Activated naive CD8-positive, alpha-beta T cell treated with anti-CD3 and anti-CD28 coated beads, Interleukin-2, amount 10 ng/mL, durations not matched to agents 7 days and 5 days (primary cell): ENCODE results near the gene SLC44A2. TPM values are rescaled to one million over a fixed set of nuclear protein-coding genes. Genes with fewer than 3 reads are reported as not detected.
A peak's percentile ranks its signal among the peaks of the same experiment; 100 is the strongest.

Source experiments
- ATAC-seq: fragments of 150-1000 bp; cut with Tn5 transposase; one replicate; pipeline ENCODE4 v1.10.0; 2021; ENCODE audit warnings: low read depth, moderate library complexity
- POLR2A ChIA-PET: fragments of 350-600 bp; sonication (Branson Sonifier 250); formaldehyde crosslinking; loops from one replicate; lab custom pipeline; 2021; ENCODE audit warnings: antibody characterized with exemption; lab: Charles Lee
- DNase-seq: peaks from one replicate; pipeline ENCODE4 v3.0.0; 2021
- H3K27ac Mint-ChIP-seq: one replicate; pipeline ENCODE4 v1.8.0; 2022; ENCODE audit warnings: mild to moderate bottlenecking, mixed read lengths
- H3K27me3 Mint-ChIP-seq: one replicate; pipeline ENCODE4 v1.8.0; 2022; ENCODE audit warnings: mild to moderate bottlenecking, moderate library complexity, mixed read lengths
- H3K36me3 Mint-ChIP-seq: one replicate; pipeline ENCODE4 v1.8.0; 2021; ENCODE audit warnings: mild to moderate bottlenecking, mixed read lengths
- H3K4me1 Mint-ChIP-seq: one replicate; pipeline ENCODE4 v1.8.0; 2021; ENCODE audit warnings: mixed read lengths
- H3K4me3 Mint-ChIP-seq: one replicate; pipeline ENCODE4 v1.8.0; 2022; ENCODE audit warnings: mild to moderate bottlenecking, moderate library complexity, mixed read lengths
- H3K9me3 Mint-ChIP-seq: one replicate; pipeline ENCODE4 v1.8.0; 2021; ENCODE audit warnings: mixed read lengths
- total RNA-seq, 2 experiments: library from RNA; stranded (reverse); gene quantifications; one replicate each; pipeline ENCODE4 v1.2.3, GENCODE V29; 2021

The SLC44A2 gene
- total RNA-seq = 100 to 1,000 TPM; 155 to 156 TPM

DNA sequence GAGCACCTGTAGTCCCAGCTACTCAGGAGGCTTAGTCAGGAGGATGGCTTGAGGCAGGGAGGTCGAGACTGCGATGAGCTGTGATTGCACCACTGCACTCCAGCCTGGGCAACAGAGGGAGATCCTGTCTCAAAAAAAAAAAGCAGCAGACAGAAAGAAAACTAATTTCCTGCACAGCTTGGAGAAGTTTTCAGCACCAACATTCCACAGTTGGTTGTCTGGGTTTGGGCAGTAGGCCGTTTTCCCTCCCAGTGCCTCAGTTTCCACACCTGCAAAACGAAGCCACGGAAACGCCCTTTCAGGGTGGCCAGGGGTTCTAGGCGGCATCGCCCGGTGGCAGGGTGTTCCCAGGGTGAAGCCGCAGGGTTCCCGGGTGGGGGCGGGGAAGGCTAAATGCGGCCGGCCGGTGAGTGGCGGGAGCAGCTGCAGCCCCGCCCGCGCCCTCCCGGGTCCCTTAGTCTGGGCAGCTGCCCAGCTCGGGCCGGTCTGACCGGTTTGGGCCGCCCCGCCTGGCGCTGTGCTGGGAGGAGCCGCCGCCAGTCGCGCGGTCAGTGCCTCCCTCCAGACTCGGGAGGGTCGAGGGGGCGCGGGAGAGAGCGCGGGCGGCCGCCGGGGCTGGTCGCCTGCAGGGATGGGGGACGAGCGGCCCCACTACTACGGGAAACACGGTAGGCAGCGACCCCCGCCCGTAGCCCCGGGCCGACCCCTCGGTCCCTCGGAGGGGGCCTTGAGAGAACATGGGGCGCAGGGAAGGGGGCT is at the start of gene SLC44A2:
TSS of gene SLC44A2 (plus strand) at position 551 of the 759 bp plus-strand sequence. CDS start at position 632, 81 bp downstream.
- H3K27me3 Mint-ChIP-seq = no peaks in the 10 kb centered on the region
- H3K4me1 Mint-ChIP-seq = peaks cover 23% of the 10 kb centered on the region
- peak; percentile 28 for ATAC-seq
- no peak for DNase-seq
- POLR2A ChIA-PET = interaction anchor here (1.5 kb wide), 1 partner anchor 22 kb away, joined by 5 read pairs; no protein-coding TSS in a partner anchor
- peaks cover 9% of the 10 kb centered on the region for H3K36me3 Mint-ChIP-seq
- H3K4me3 Mint-ChIP-seq = peak within 1 kb of the TSS; percentile 71
- no peaks in the 10 kb centered on the region for H3K9me3 Mint-ChIP-seq
- H3K27ac Mint-ChIP-seq = peak within 1 kb of the TSS; percentile 89

DNA sequence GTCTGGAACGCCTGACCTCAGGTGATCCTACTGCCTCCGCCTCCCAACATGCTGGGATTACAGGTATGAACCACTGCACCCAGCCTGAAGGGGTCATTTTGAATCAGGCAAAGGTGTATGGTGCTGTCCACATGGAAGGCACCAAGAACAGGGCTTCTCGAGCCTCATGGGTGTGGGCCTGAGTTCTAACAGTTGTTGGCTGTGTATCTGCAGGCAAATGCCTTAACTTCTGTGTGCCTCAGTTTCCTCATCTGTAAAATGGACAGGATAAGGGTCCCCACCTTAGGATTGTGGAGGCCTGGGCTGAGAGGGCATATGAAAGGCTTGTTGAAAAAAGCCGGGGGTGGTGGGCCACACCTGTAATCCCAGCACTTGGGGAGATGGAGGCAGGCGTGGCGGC is 47.4 kb upstream of the SLC44A2 start:
- Mint-ChIP-seq H3K4me1 (peaks cover 16% of the 10 kb centered on the region), H3K27ac (no peak overlapping the region), H3K4me3 (no peak overlapping the region), H3K27me3 (peaks cover 3% of the 10 kb centered on the region), H3K36me3 (no peaks in the 10 kb centered on the region), H3K9me3 (no peaks in the 10 kb centered on the region)
- no peak for ATAC-seq
- POLR2A ChIA-PET = no interaction called here
- no peak for DNase-seq

DNA sequence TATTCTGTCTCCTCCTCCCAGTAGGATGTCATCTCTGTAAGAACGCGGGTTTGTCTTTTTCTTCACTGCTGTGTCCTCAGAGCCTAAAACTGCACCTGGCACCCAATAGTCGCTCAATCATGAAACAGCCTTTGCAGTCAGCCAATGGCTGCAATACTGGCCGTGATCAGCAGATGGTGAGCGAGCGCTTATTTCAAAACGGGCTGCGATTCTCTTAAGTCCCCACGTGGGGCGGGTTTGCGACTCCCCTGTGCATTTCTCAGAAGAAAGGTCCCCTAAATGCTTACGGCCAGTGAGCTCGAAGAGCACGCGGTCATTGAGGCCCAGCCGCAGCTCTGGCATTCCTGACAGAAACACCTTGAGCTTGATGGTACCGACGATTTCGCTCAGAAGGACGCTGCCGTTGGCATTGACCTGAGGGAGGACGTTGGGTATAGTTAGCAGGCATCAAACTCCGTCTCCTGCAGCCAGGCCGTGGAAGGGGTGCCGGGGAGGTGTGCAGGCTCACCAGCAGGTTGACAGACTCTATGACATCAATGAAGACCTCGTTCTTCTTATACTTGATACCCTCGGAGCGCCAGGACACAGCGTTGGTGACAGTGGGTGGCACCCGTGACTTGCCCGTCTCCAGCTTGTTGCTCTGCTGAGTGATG is 44.2 kb upstream of the SLC44A2 start:
- H3K27ac Mint-ChIP-seq = no peak overlapping the region

DNA sequence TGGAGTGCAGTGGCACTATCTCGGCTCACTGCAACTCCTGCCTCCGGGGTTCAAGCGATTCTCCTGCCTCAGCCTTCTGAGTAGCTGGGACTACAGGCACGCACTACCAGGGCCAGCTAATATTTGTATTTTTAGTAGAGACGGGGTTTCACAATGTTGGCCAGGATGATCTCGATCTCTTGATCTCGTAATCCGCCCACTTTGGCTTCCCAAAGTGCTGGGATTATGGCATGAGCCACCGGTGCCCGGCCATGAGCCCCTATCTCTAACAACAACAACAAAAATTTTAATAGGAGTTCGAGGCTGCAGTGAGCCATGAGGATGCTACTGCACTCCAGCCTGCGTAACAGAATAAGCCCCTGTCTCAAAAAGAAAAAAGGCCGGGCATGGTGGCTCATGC is 43.3 kb upstream of the SLC44A2 start:
- Mint-ChIP-seq H3K36me3 (no peaks in the 10 kb centered on the region), H3K27me3 (peaks cover 11% of the 10 kb centered on the region), H3K27ac (no peak overlapping the region), H3K9me3 (no peaks in the 10 kb centered on the region), H3K4me3 (no peak overlapping the region), H3K4me1 (peaks cover 17% of the 10 kb centered on the region)
- ATAC-seq (no peak), DNase-seq (no peak)
- POLR2A ChIA-PET = interaction anchor here (1.5 to 3.3 kb wide), 3 partner anchors 21 to 118 kb away, joined by 5 to 33 read pairs (median 21); partner anchors contain the start of gene QTRT1

More for the DNA sequence above, 44.2 kb upstream of the SLC44A2 start:
- Mint-ChIP-seq H3K27me3 (peaks cover 6% of the 10 kb centered on the region), H3K9me3 (no peaks in the 10 kb centered on the region), H3K36me3 (no peaks in the 10 kb centered on the region), H3K4me1 (peaks cover 15% of the 10 kb centered on the region), H3K4me3 (peak overlapping the region; percentile 33)
- peak; percentile 81 for ATAC-seq
- POLR2A ChIA-PET = interaction anchor here (0.8 to 3.3 kb wide), 8 partner anchors 12 to 176 kb away, joined by 3 to 33 read pairs (median 4); partner anchors contain the start of gene QTRT1
- DNase-seq = peak; percentile 89

DNA sequence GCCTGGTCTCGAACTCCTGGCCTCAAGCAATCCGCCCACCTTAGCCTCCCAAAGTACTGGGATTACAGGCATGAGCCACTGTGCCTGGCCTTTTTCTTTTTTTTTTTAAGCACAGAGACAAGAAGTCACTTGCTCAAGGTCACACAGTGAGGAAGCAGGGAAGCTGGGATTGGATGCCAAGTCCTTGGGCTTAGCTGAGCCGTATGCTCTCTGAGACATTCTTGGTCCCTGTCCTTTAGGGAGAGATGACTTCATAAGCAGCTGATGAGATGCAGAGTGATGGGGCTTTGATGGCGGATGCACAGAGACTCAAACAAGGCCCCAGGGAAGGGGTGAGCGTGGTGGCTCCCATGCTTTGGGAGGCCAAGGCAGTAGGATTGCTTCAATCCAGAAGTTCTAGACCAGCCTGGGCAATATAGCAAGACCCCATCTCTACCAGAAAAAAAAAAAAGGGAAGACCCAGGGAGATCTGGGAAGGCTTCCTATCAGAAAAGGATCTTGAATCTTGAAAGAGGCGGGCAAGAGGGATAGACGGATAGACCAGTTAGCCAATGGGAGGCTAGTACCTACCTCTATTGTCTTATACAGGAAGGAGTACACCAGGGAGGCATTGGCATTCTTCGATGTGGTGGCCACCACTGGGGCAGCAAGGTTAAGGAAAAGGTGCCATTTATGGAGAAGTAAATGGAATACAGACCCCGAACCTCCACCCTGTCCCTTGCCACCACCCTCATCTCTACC is 42.1 kb upstream of the SLC44A2 start:
- Mint-ChIP-seq H3K4me3 (no peak overlapping the region), H3K27ac (no peak overlapping the region), H3K9me3 (peaks cover 1% of the 10 kb centered on the region), H3K4me1 (peaks cover 23% of the 10 kb centered on the region), H3K36me3 (peaks cover 3% of the 10 kb centered on the region), H3K27me3 (peaks cover 19% of the 10 kb centered on the region)
- ATAC-seq (no peak), DNase-seq (no peak)
- POLR2A ChIA-PET = interaction anchor here (3.2 to 3.3 kb wide), 2 partner anchors 20 to 61 kb away, joined by 21 to 33 read pairs; no protein-coding TSS in a partner anchor

DNA sequence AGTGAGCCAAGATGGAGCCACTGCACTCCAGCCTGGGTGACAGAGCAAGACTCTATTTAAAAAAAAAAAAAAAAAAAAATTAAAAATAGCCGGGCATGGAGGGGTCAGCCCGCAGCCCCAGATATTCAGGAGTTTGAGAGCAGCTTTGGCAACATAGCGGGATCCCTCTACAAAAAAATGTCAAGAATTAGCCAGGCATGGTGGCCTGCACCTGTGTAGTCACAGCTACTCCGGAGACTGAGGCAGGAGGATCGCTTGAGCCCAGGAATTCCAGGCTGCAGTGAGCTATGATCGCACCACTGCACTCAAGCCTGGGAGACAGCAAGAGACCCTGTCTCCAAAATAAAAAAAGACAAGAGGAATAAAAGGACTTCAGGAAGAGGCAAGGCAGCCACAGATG is 39.0 kb upstream of the SLC44A2 start:
- Mint-ChIP-seq H3K4me3 (no peak overlapping the region), H3K27me3 (peaks cover 23% of the 10 kb centered on the region), H3K27ac (no peak overlapping the region), H3K4me1 (peaks cover 18% of the 10 kb centered on the region), H3K9me3 (peaks cover 1% of the 10 kb centered on the region), H3K36me3 (peaks cover 3% of the 10 kb centered on the region)
- DNase-seq (no peak), ATAC-seq (no peak)
- POLR2A ChIA-PET = interaction anchor here (0.7 to 1.3 kb wide), 2 partner anchors 17 to 36 kb away, joined by 3 read pairs; no protein-coding TSS in a partner anchor

DNA sequence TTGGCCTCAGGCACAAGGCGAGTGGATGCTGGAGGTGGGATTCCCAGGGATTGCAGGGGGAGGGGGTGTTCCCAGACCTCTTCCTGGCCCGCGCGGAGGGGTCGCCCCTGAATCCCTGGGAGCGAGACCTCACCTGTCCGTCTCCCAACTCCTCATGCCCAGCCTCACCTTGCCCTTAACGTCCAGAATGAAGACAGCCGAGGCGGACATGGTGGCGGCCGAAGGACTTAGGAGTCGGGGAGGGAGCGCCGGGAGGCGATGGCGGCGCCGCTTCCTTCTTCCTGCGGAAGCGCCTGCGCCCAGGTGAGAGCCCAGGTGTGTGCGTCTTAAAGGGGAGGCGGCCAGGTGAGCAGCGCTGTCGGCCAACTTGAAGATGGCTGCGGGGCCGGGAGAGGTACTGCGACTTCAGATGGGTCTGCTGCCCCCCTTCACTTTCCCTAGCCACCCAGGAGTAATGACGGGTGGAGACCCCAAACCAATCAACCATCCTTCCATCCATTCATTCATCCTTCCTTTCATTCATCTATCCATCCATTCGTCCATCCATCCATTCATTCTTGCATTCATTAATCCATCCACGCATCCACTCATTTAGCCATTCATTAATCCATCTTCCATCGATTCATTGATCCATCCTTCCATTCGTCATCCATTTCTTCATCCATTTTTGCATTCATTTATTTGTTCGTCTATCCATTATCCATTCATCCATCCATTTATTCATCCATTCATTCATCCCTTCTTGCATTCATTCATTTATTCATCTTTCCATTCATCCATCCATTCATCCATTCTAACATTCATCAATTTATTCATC is 38.1 kb upstream of the SLC44A2 start, which contains the start of gene AP1M2:
TSS of gene AP1M2 (minus strand) at position 291 of the 817 bp plus-strand sequence. CDS start at position 210, 81 bp downstream.
- no peak for ATAC-seq

DNA sequence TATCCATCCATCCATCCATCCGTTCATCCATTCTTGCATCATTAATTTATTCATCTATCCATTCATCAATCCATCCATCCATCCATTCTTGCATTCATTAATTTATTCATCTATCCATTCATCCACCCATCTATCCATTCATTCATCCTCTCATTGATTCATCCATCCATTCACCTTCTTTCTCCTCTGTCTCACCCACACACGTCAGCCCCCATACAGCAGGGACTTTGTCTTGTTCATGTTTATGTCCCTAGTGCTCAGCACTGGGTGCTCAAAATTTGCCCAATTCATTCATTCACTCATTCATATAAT is 37.6 kb upstream of the SLC44A2 start:
- Mint-ChIP-seq H3K27ac (no peak overlapping the region), H3K27me3 (peaks cover 23% of the 10 kb centered on the region), H3K9me3 (peaks cover 1% of the 10 kb centered on the region), H3K36me3 (peaks cover 3% of the 10 kb centered on the region), H3K4me3 (no peak overlapping the region), H3K4me1 (peaks cover 18% of the 10 kb centered on the region)
- ATAC-seq (no peak), DNase-seq (no peak)
- POLR2A ChIA-PET = no interaction called here

More for the DNA sequence above, 38.1 kb upstream of the SLC44A2 start, which contains the start of gene AP1M2:
- Mint-ChIP-seq H3K4me3 (no peak within 1 kb of the TSS), H3K9me3 (peaks cover 1% of the 10 kb centered on the region), H3K27ac (no peak within 1 kb of the TSS), H3K27me3 (peaks cover 23% of the 10 kb centered on the region), H3K36me3 (peaks cover 3% of the 10 kb centered on the region), H3K4me1 (peaks cover 18% of the 10 kb centered on the region)
- no peak for DNase-seq
- POLR2A ChIA-PET = interaction anchor here (0.7 kb wide), 1 partner anchor 35 kb away, joined by 3 read pairs; no protein-coding TSS in a partner anchor

DNA sequence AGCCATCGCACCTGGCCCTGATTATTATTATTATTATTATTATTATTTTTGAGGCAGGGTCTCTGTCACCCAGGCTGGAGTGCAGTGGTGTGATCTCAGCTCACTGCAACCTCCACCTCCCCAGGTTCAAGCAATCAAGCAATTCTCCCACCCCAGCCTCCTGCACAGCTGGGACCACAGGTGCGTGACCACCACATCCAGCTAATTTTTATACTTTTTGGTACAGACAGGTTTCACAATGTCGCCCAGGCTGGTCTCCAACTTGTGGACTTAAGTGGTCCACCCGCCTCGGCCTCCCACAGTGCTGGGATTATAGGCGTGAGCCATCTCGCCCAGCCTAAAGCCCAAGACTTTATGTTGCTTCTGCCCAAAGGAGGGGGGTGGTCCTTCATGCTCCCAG is 32.2 kb upstream of the SLC44A2 start:
- Mint-ChIP-seq H3K27me3 (peaks cover 4% of the 10 kb centered on the region), H3K4me3 (no peak overlapping the region), H3K9me3 (no peaks in the 10 kb centered on the region), H3K27ac (no peak overlapping the region), H3K4me1 (peaks cover 19% of the 10 kb centered on the region), H3K36me3 (no peaks in the 10 kb centered on the region)
- DNase-seq (no peak), ATAC-seq (no peak)
- POLR2A ChIA-PET = interaction anchor here (1.5 kb wide), 1 partner anchor 12 kb away, joined by 3 read pairs; no protein-coding TSS in a partner anchor

DNA sequence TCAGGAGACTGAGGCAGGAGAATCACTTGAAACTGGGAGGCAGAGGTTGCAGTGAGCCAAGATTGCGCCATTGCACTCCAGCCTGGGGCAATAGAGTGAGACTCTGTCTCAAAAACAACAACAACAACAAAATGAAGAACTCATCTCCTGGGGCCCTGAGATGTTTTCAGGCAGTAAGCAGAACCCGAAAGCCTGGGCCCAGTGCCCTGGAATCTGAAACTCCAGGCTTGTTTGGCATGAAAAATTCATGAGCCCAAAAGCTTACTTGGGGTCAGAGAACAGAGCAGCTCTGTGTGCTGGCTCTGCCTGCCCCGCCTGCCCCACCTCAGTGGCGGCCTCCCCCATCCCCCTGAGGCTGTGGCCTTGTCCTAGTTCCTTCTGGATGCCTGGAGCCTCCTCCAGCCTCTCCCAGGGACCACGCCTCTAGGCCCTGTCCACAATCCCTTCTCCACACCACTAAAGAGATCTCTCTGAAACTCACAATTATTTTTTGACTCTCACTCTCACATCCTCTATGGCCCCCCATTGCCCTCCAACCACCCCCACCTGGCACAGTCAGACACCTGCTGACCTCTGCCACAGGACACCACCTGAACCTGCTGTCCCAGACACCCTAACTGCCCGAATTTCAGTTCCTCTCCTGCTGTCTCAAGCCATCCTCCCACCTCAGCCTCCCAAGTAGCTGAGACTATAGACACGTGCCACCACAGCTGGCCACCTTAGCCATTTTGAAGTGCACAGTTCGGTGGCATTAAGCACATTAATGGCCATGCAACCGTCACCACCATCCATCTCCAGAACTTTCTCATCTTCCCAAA is 31.3 kb upstream of the SLC44A2 start:
- H3K9me3 Mint-ChIP-seq = no peaks in the 10 kb centered on the region
- H3K4me1 Mint-ChIP-seq = peaks cover 21% of the 10 kb centered on the region
- no peak overlapping the region for H3K4me3 Mint-ChIP-seq
- POLR2A ChIA-PET = no interaction called here
- DNase-seq = no peak
- H3K27me3 Mint-ChIP-seq = peaks cover 4% of the 10 kb centered on the region
- no peaks in the 10 kb centered on the region for H3K36me3 Mint-ChIP-seq
- no peak for ATAC-seq
- peak overlapping the region; percentile 74 for H3K27ac Mint-ChIP-seq

DNA sequence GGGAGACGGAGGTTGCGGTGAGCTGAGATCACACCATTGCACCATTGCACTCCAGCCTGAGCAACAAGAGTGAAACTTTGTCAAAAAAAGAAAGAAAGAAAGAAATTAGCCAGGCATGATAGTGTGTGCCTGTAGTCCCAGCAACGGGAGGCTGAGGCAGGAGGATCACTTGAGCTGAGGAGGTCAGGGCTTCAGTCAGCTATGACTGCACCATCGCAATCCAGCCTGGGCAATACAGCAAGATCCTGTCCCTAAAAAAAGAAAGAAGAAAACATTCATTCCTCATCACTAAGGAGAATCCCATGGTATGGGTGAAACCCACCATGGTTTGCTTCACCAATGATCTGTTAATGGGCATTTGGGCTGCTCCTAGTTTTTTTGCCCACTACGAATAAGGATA is 25.2 kb upstream of the SLC44A2 start:
- H3K4me3 Mint-ChIP-seq = no peak overlapping the region
- no peak for DNase-seq
- H3K9me3 Mint-ChIP-seq = no peaks in the 10 kb centered on the region
- peaks cover 4% of the 10 kb centered on the region for H3K27me3 Mint-ChIP-seq
- no peak for ATAC-seq
- no peak overlapping the region for H3K27ac Mint-ChIP-seq
- peaks cover 36% of the 10 kb centered on the region for H3K4me1 Mint-ChIP-seq
- POLR2A ChIA-PET = no interaction called here
- peaks cover 11% of the 10 kb centered on the region for H3K36me3 Mint-ChIP-seq

DNA sequence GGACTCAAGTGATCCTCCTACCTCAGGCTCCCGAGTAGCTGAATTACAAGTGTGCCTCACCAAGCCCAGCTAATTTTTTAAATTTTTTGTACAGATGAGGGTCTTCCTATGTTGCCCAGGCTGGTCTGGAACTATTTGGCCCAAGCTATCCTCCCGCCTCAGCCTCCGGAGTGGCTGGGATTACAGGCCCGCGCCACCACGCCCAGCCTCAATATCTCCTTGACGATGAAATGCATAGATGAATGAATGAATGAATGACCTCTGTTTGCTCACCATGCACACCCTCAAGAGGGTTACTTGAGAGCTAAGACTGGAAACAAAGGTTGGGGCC is 23.4 kb upstream of the SLC44A2 start:
- Mint-ChIP-seq H3K9me3 (no peaks in the 10 kb centered on the region), H3K36me3 (peaks cover 11% of the 10 kb centered on the region), H3K27ac (peak overlapping the region; percentile 76), H3K4me1 (peaks cover 22% of the 10 kb centered on the region), H3K4me3 (peak overlapping the region; percentile 79), H3K27me3 (peaks cover 4% of the 10 kb centered on the region)
- no peak for DNase-seq
- ATAC-seq = no peak
- POLR2A ChIA-PET = interaction anchor here (0.6 to 4.1 kb wide), 13 partner anchors 10 to 100 kb away, joined by 3 to 21 read pairs (median 5); partner anchors contain the start of genes CDKN2D and QTRT1
